Cardiac muscle cell (in vitro differentiated cells and primary cell): ENCODE data around the gene PPP1CB. TPM values are rescaled to one million over a fixed set of nuclear protein-coding genes. Genes with fewer than 3 reads are reported as not detected.
"Not testable (repeated sequence)": the region's sequence is repeated elsewhere in the genome, so short reads cannot be mapped to it uniquely, and the experiment has no call there.

Experiments used
- DNase-seq, 2 donors: peaks; one replicate each; pipeline versions ENCODE4 v3.0.0 to v3.0.0-alpha.2; 2010 to 2017; ENCODE audit warnings: low read depth in 1 of 2, low spot score in 1 of 2
- H3K27ac ChIP-seq: fragments of 200-600 bp; sonication (generic); 2 replicates; pipeline ENCODE4 v1.5.1; 2016
- H3K27me3 ChIP-seq: fragments of 200-600 bp; sonication (generic); 2 replicates; pipeline ENCODE4 v1.6.0; 2016; ENCODE audit warnings: control low read depth
- H3K36me3 ChIP-seq: fragments of 200-600 bp; sonication (generic); 2 replicates; pipeline ENCODE4 v1.5.1; 2016; ENCODE audit warnings: control low read depth
- H3K4me1 ChIP-seq: fragments of 200-600 bp; sonication (generic); 2 replicates; pipeline ENCODE4 v1.8.1; 2017; ENCODE audit warnings: low read depth, mild to moderate bottlenecking, mixed run types
- H3K4me3 ChIP-seq: fragments of 200-600 bp; sonication (generic); 2 replicates; pipeline ENCODE4 v1.5.1; 2016; ENCODE audit warnings: mild to moderate bottlenecking
- H3K9me3 ChIP-seq: fragments of 200-600 bp; sonication (generic); 2 replicates; pipeline ENCODE4 v1.5.1; 2017; ENCODE audit warnings: low read depth, mild to moderate bottlenecking, control low read depth
- polyA plus RNA-seq: library from polyadenylated mRNA; unstranded; fragments of >200 nt; fragmentation: Nextera tagmentation; extraction: Ambion mirVana; gene quantifications from 2 replicates; pipeline ENCODE4 v1.2.1, GENCODE V29; 2016
- total RNA-seq: library from RNA; depleted of rRNA; stranded (reverse); fragments of >200 nt; gene quantifications from 2 replicates; pipeline ENCODE4 v1.2.3, GENCODE V29; 2016
- TF ChIP-seq, protein P1 (sequence below): IDR thresholded peaks from 2 replicates; pipeline ENCODE4 v1.5.1; 2012; ENCODE audit warnings: low read depth, mild to moderate bottlenecking, low read length

Gene PPP1CB
- total and polyA plus RNA-seq, 2 experiments from 2014 or later: 140 to 161 TPM

DNA sequence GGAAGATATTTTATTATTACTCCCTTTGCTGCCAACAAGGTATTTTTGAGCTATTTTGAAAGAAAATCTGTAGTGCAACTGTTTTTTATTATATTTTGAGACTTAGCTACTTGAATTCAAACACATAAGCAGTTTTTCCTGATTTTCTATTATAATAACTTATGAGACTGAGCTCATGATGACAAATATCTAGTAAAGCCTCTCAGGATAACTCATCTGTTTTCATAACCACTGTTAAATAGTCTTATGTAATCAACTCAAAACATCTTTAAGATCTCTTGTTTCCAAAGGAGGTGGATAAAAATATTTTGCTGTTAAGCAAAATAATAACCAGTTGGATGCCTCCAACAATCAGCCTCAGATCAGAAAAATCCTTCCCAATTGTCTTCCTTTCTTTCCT is 21.9 kb upstream of the PPP1CB start:
- Histone ChIP-seq H3K4me1 (peaks cover 11% of the 10 kb centered on the region), H3K36me3 (no peaks in the 10 kb centered on the region), H3K27me3 (no peaks in the 10 kb centered on the region), H3K27ac (peak overlapping the region; percentile 59), H3K4me3 (no peak overlapping the region), H3K9me3 (no peaks in the 10 kb centered on the region)
- TF ChIP-seq, protein P1, sequence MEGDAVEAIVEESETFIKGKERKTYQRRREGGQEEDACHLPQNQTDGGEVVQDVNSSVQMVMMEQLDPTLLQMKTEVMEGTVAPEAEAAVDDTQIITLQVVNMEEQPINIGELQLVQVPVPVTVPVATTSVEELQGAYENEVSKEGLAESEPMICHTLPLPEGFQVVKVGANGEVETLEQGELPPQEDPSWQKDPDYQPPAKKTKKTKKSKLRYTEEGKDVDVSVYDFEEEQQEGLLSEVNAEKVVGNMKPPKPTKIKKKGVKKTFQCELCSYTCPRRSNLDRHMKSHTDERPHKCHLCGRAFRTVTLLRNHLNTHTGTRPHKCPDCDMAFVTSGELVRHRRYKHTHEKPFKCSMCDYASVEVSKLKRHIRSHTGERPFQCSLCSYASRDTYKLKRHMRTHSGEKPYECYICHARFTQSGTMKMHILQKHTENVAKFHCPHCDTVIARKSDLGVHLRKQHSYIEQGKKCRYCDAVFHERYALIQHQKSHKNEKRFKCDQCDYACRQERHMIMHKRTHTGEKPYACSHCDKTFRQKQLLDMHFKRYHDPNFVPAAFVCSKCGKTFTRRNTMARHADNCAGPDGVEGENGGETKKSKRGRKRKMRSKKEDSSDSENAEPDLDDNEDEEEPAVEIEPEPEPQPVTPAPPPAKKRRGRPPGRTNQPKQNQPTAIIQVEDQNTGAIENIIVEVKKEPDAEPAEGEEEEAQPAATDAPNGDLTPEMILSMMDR: no peak
- no peak for DNase-seq

- Histone ChIP-seq H3K27me3 (no peaks in the 10 kb centered on the region), H3K36me3 (no peaks in the 10 kb centered on the region), H3K4me1 (peaks cover 18% of the 10 kb centered on the region), H3K27ac (no peak overlapping the region), H3K9me3 (no peaks in the 10 kb centered on the region), H3K4me3 (no peak overlapping the region)
- no peak for DNase-seq
- TF ChIP-seq, protein P1: no peak
Measured at GRCh38 chr2:28730641-28731146, 20.9 kb upstream of the PPP1CB start.

- no peaks in the 10 kb centered on the region for H3K9me3 ChIP-seq
- peaks cover 18% of the 10 kb centered on the region for H3K4me1 ChIP-seq
- no peak overlapping the region for H3K4me3 ChIP-seq
- H3K27me3 ChIP-seq: no peaks in the 10 kb centered on the region
- DNase-seq: no peak
- TF ChIP-seq, protein P1: no peak
- H3K36me3 ChIP-seq: no peaks in the 10 kb centered on the region
- H3K27ac ChIP-seq: peak overlapping the region; percentile 90
Measured at GRCh38 chr2:28735511-28735910, 16.1 kb upstream of the PPP1CB start.

- no peaks in the 10 kb centered on the region for H3K9me3 ChIP-seq
Measured at GRCh38 chr2:28736034-28736433, 15.6 kb upstream of the PPP1CB start.

DNA sequence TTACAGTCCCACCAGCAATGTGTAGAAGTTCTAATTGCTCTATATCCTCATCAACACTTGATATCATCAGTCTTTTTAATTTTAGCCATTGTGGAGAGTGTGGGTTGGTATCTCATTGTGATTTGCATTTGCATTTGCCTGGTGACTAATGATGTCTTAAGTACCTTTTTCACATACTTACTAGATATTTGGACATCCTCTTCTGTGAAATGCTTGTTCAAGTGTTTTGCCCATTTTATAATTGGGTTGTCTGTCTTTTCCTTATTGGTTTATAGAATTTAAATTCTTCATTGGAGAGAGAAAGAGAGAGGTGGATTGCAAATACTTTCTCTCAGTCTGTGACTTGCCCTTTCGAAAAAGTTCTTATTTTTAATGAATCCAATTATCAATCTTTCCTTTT is 14.0 kb upstream of the PPP1CB start:
- TF ChIP-seq, protein P1: no peak
- Histone ChIP-seq H3K4me3 (no peak overlapping the region), H3K27ac (no peak overlapping the region), H3K4me1 (peaks cover 18% of the 10 kb centered on the region), H3K9me3 (no peaks in the 10 kb centered on the region), H3K36me3 (no peaks in the 10 kb centered on the region), H3K27me3 (no peaks in the 10 kb centered on the region)
- no peak for DNase-seq

More at GRCh38 chr2:28736034-28736433, 15.6 kb upstream of the PPP1CB start:
- H3K27ac ChIP-seq: peak overlapping the region; percentile 90
- peaks cover 18% of the 10 kb centered on the region for H3K4me1 ChIP-seq
- no peak overlapping the region for H3K4me3 ChIP-seq
- TF ChIP-seq, protein P1: no peak
- peak; percentile 49 to 83 for DNase-seq
- H3K36me3 ChIP-seq: no peaks in the 10 kb centered on the region
- no peaks in the 10 kb centered on the region for H3K27me3 ChIP-seq

DNA sequence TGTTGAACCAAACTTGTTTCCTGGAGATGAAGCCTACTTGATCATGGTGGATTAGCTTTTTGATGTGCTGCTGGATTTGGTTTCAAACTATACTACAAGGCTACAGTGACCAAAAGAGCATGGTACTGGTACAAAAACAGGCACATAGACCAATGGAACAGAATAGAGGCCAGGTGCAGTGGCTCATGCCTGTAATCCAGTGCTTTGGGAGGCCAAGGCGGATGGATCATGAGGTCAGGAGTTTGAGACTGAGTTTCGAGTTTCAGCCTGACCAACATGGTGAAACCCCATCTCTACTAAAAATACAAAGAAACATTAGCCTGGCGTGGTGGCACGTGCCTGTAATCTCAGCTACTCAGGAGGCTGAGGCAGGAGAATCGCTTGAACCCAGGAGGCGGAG is 9.0 kb upstream of the PPP1CB start:
- H3K27ac ChIP-seq, DNase-seq, H3K36me3 ChIP-seq, H3K9me3 ChIP-seq, H3K4me3 ChIP-seq, H3K27me3 ChIP-seq, H3K4me1 ChIP-seq: not testable (repeated sequence)
